HG02763 (cell line): ENCODE measurements around the gene PHKA1.
"Not testable (repeated sequence)": the region's sequence is repeated elsewhere in the genome, so short reads cannot be mapped to it uniquely, and the experiment has no call there.

Experiments used
- ATAC-seq: cut with Tn5 transposase; IDR thresholded peaks from one replicate; pipeline ENCODE4 v1.9.1; 2021; ENCODE audit warnings: mild to moderate bottlenecking, moderate library complexity; ENCODE audit not compliant: unreplicated experiment

PHKA1 gene

GRCh38 chrX:72713599-72714477 lies at the start of gene PHKA1:
Gene PHKA1 (minus strand): TSS chrX:72714306. CDS start chrX:72713880, 426 bp downstream.
- not testable (repeated sequence) for ATAC-seq

GRCh38 chrX:72760454-72760853 lies 46.3 kb upstream of the PHKA1 start:
- not testable (repeated sequence) for ATAC-seq

- not testable (repeated sequence) for ATAC-seq
These were observed 34.4 kb upstream of the PHKA1 start for GRCh38 chrX:72748545-72748944.

- not testable (repeated sequence) for ATAC-seq
These were observed 31.4 kb upstream of the PHKA1 start for GRCh38 chrX:72745546-72745945.

GRCh38 chrX:72735561-72735960 lies 21.5 kb upstream of the PHKA1 start:
- no peak for ATAC-seq

GRCh38 chrX:72733636-72734035 lies 19.5 kb upstream of the PHKA1 start:
- not testable (repeated sequence) for ATAC-seq

- ATAC-seq, result no peak
These were observed 13.7 kb upstream of the PHKA1 start for GRCh38 chrX:72727846-72728245.

GRCh38 chrX:72716766-72717165 lies 2.7 kb upstream of the PHKA1 start:
- ATAC-seq, result no peak

- ATAC-seq, result no peak
These were observed 1.4 kb upstream of the PHKA1 start for GRCh38 chrX:72715546-72715945.

GRCh38 chrX:72714478-72714916 lies 391 bp upstream of the PHKA1 start:
- ATAC-seq, result no peak

- no peak for ATAC-seq
These were observed 976 bp downstream of the PHKA1 start for GRCh38 chrX:72713130-72713529.

- no peak for ATAC-seq
These were observed 1.9 kb downstream of the PHKA1 start for GRCh38 chrX:72712094-72712755.

GRCh38 chrX:72705814-72706213 lies 8.3 kb downstream of the PHKA1 start:
- no peak for ATAC-seq

GRCh38 chrX:72705111-72705510 lies 9.0 kb downstream of the PHKA1 start:
- no peak for ATAC-seq

GRCh38 chrX:72694170-72694569 lies 19.9 kb downstream of the PHKA1 start:
- ATAC-seq, result no peak

GRCh38 chrX:72693477-72693876 lies 20.6 kb downstream of the PHKA1 start:
- no peak for ATAC-seq

- ATAC-seq, result no peak
These were observed 26.7 kb downstream of the PHKA1 start for GRCh38 chrX:72687396-72687795.

GRCh38 chrX:72685810-72686456 lies 28.2 kb downstream of the PHKA1 start:
- ATAC-seq, result no peak

- ATAC-seq, result no peak
These were observed 29.1 kb downstream of the PHKA1 start for GRCh38 chrX:72685018-72685417.

GRCh38 chrX:72683631-72684030 lies 30.5 kb downstream of the PHKA1 start:
- no peak for ATAC-seq

GRCh38 chrX:72676465-72676864 lies 37.6 kb downstream of the PHKA1 start:
- no peak for ATAC-seq

- ATAC-seq, result not testable (repeated sequence)
These were observed 40.2 kb downstream of the PHKA1 start for GRCh38 chrX:72673951-72674350.
